Measurements from ENCODE around the gene SIL1. TPM values are rescaled to one million over a fixed set of nuclear protein-coding genes. Genes with fewer than 3 reads are reported as not detected.

Gene SIL1
- total and polyA plus RNA-seq, 2 donors (not counting 1 experiment from before 2014, with no cell fraction given), result 66.4 to 85.5 TPM

- Histone ChIP-seq H3K79me2 (ENCODE audit: control insufficient read depth, insufficient read depth, low read length) (no peaks in the 10 kb centered on the region), H3K27me3 (ENCODE audit: control insufficient read depth, insufficient read depth, low read length) (no peaks in the 10 kb centered on the region), H3K27ac (ENCODE audit: insufficient read depth, low read length) (no peak overlapping the region), H4K20me1 (ENCODE audit: control insufficient read depth, extremely low read depth, insufficient read depth, low read length) (no peaks in the 10 kb centered on the region), H2AFZ (ENCODE audit: low read length) (no peak overlapping the region), H3K4me1 (ENCODE audit: control insufficient read depth, extremely low read depth, insufficient read depth, low read length) (no peaks in the 10 kb centered on the region), H3K9ac (ENCODE audit: insufficient read depth, low read length) (no peak overlapping the region), H3K9me3 (ENCODE audit: control insufficient read depth, insufficient read depth, low read depth, low read length) (no peaks in the 10 kb centered on the region), H3K4me2 (ENCODE audit: extremely low read depth, insufficient read depth, low read length) (no peak overlapping the region), H3K4me3 (replicated peaks in 1 of 4; ENCODE audit: control extremely low read depth in 1 of 4, insufficient read depth in 1 of 4, low read depth in 3 of 4, low read length in 4 of 4) (no peak overlapping the region), H3K36me3 (ENCODE audit: control insufficient read depth, insufficient read depth, low read length) (peaks cover 5% of the 10 kb centered on the region)
- DNase-seq (ENCODE audit: low read depth in 2 of 2), result no peak
- no peak for TF ChIP-seq CTCF (conservative IDR thresholded peaks at IDR 0.05 in 1 of 2, IDR thresholded peaks at IDR 0.05 in 1 of 2; ENCODE audit: low read depth in 1 of 2, low read length in 2 of 2)
- TF ChIP-seq EZH2 (IDR thresholded peaks at IDR 0.05; ENCODE audit: low read length, missing control alignments), result no peak
These were observed 77.0 kb downstream of the SIL1 start for GRCh38 chr5:139121120-139121519.

GRCh38 chr5:139120521-139120920 is 77.6 kb downstream of the SIL1 start:
- H3K79me2 ChIP-seq (ENCODE audit: control insufficient read depth, insufficient read depth, low read length), result no peaks in the 10 kb centered on the region
- no peak overlapping the region for H3K4me2 ChIP-seq (ENCODE audit: extremely low read depth, insufficient read depth, low read length)
- no peak for TF ChIP-seq EZH2 (IDR thresholded peaks at IDR 0.05; ENCODE audit: low read length, missing control alignments)
- TF ChIP-seq CTCF (conservative IDR thresholded peaks at IDR 0.05 in 1 of 2, IDR thresholded peaks at IDR 0.05 in 1 of 2; ENCODE audit: low read depth in 1 of 2, low read length in 2 of 2), result no peak
- H3K4me1 ChIP-seq (ENCODE audit: control insufficient read depth, extremely low read depth, insufficient read depth, low read length), result no peaks in the 10 kb centered on the region
- H4K20me1 ChIP-seq (ENCODE audit: control insufficient read depth, extremely low read depth, insufficient read depth, low read length), result no peaks in the 10 kb centered on the region
- no peak overlapping the region for H3K4me3 ChIP-seq (replicated peaks in 1 of 4; ENCODE audit: control extremely low read depth in 1 of 4, insufficient read depth in 1 of 4, low read depth in 3 of 4, low read length in 4 of 4)
- H3K27me3 ChIP-seq (ENCODE audit: control insufficient read depth, insufficient read depth, low read length), result no peaks in the 10 kb centered on the region
- no peak overlapping the region for H3K27ac ChIP-seq (ENCODE audit: insufficient read depth, low read length)
- H3K9me3 ChIP-seq (ENCODE audit: control insufficient read depth, insufficient read depth, low read depth, low read length), result no peaks in the 10 kb centered on the region
- no peak overlapping the region for H3K9ac ChIP-seq (ENCODE audit: insufficient read depth, low read length)
- H2AFZ ChIP-seq (ENCODE audit: low read length), result no peak overlapping the region
- no peak for DNase-seq (ENCODE audit: low read depth in 2 of 2)
- H3K36me3 ChIP-seq (ENCODE audit: control insufficient read depth, insufficient read depth, low read length), result peaks cover 2% of the 10 kb centered on the region

GRCh38 chr5:139118804-139119203 is 79.4 kb downstream of the SIL1 start:
- Histone ChIP-seq H3K9ac (ENCODE audit: insufficient read depth, low read length) (no peak overlapping the region), H3K79me2 (ENCODE audit: control insufficient read depth, insufficient read depth, low read length) (no peaks in the 10 kb centered on the region), H3K27me3 (ENCODE audit: control insufficient read depth, insufficient read depth, low read length) (no peaks in the 10 kb centered on the region), H3K4me2 (ENCODE audit: extremely low read depth, insufficient read depth, low read length) (no peak overlapping the region), H3K36me3 (ENCODE audit: control insufficient read depth, insufficient read depth, low read length) (peaks cover 2% of the 10 kb centered on the region), H2AFZ (ENCODE audit: low read length) (no peak overlapping the region), H3K4me3 (replicated peaks in 1 of 4; ENCODE audit: control extremely low read depth in 1 of 4, insufficient read depth in 1 of 4, low read depth in 3 of 4, low read length in 4 of 4) (no peak overlapping the region), H3K4me1 (ENCODE audit: control insufficient read depth, extremely low read depth, insufficient read depth, low read length) (no peaks in the 10 kb centered on the region), H4K20me1 (ENCODE audit: control insufficient read depth, extremely low read depth, insufficient read depth, low read length) (no peaks in the 10 kb centered on the region), H3K27ac (ENCODE audit: insufficient read depth, low read length) (no peak overlapping the region), H3K9me3 (ENCODE audit: control insufficient read depth, insufficient read depth, low read depth, low read length) (no peaks in the 10 kb centered on the region)
- no peak for DNase-seq (ENCODE audit: low read depth in 2 of 2)
- TF ChIP-seq CTCF (conservative IDR thresholded peaks at IDR 0.05 in 1 of 2, IDR thresholded peaks at IDR 0.05 in 1 of 2; ENCODE audit: low read depth in 1 of 2, low read length in 2 of 2), result no peak
- no peak for TF ChIP-seq EZH2 (IDR thresholded peaks at IDR 0.05; ENCODE audit: low read length, missing control alignments)

Measured in fibroblast of lung (primary cell).